Measurements from ENCODE around the gene ADCYAP1R1.

- no peak for TF ChIP-seq CTCF (IDR thresholded peaks at IDR 0.05; ENCODE audit: low read depth, low read length)
- TF ChIP-seq EZH2phosphoT487 (IDR thresholded peaks at IDR 0.05; ENCODE audit: low read depth), result no peak
These were observed 99.7 kb downstream of the ADCYAP1R1 start for GRCh38 chr7:31151849-31152248.

Measured in OCI-LY3 (cell line).